ENCODE measurements around the gene MXD3.

GRCh38 chr5:177353093-177353492, 41.4 kb upstream of the MXD3 start:
- no peak for TF ChIP-seq POLR2A (IDR thresholded peaks at IDR 0.05)
- no peak for TF ChIP-seq POLR2AphosphoS5 (IDR thresholded peaks at IDR 0.05)

Data from breast epithelium (tissue), 3 donors.